Naive B cell (primary cell): Measurements from ENCODE around the gene ZNF740. TPM values are rescaled to one million over a fixed set of nuclear protein-coding genes. Genes with fewer than 3 reads are reported as not detected.
"Not testable (repeated sequence)": the region's sequence is repeated elsewhere in the genome, so short reads cannot be mapped to it uniquely, and the experiment has no call there.

Source experiments
- ATAC-seq, 2 donors: fragments of 150-1000 bp; cut with Tn5 transposase; 2 replicates each; pipeline ENCODE4 v1.10.0; 2021; ENCODE audit warnings: low read depth in 2 of 2, mild to moderate bottlenecking in 2 of 2, moderate library complexity in 2 of 2
- DNase-seq: peaks from one replicate; pipeline ENCODE4 v3.0.0; 2022
- H3K27ac Mint-ChIP-seq, 6 donors: one replicate each; pipeline ENCODE4 v1.8.0; 2020 to 2022; ENCODE audit warnings: mild to moderate bottlenecking in 6 of 6, mixed read lengths in 6 of 6, moderate library complexity in 5 of 6, inconsistent platforms in 2 of 6
- H3K27me3 Mint-ChIP-seq, 3 donors: one replicate each; pipeline ENCODE4 v1.8.0; 2021 to 2022; ENCODE audit warnings: mixed read lengths in 3 of 3, mild to moderate bottlenecking in 1 of 3
- H3K36me3 Mint-ChIP-seq, 2 donors: one replicate each; pipeline ENCODE4 v1.8.0; 2020 to 2022; ENCODE audit warnings: mixed read lengths in 2 of 2, inconsistent platforms in 1 of 2, mild to moderate bottlenecking in 1 of 2
- H3K4me1 Mint-ChIP-seq, 3 donors: one replicate each; pipeline ENCODE4 v1.8.0; 2020 to 2022; ENCODE audit warnings: mixed read lengths in 3 of 3, inconsistent platforms in 1 of 3, mild to moderate bottlenecking in 1 of 3, moderate library complexity in 1 of 3
- H3K4me3 Mint-ChIP-seq, 8 donors: one replicate each; pipeline ENCODE4 v1.8.0; 2020 to 2022; ENCODE audit warnings: mild to moderate bottlenecking in 8 of 8, mixed read lengths in 8 of 8, moderate library complexity in 8 of 8, inconsistent platforms in 2 of 8
- H3K9me3 Mint-ChIP-seq, 7 donors: one replicate each; pipeline ENCODE4 v1.8.0; 2020 to 2022; ENCODE audit warnings: mixed read lengths in 7 of 7, mild to moderate bottlenecking in 5 of 7, inconsistent platforms in 2 of 7, moderate library complexity in 1 of 7
- polyA plus RNA-seq, 6 donors: library from polyadenylated mRNA; unstranded; fragments of 300-500 nt; fragmentation: Illumina TruSeq; gene quantifications; one replicate each; pipeline ENCODE4 v1.2.3, GENCODE V29; 2021; ENCODE audit warnings: low read depth in 6 of 6

ZNF740 gene
- polyA plus RNA-seq, 6 donors from 2014 or later = 1.8 to 6.0 (median 4.2) TPM

DNA sequence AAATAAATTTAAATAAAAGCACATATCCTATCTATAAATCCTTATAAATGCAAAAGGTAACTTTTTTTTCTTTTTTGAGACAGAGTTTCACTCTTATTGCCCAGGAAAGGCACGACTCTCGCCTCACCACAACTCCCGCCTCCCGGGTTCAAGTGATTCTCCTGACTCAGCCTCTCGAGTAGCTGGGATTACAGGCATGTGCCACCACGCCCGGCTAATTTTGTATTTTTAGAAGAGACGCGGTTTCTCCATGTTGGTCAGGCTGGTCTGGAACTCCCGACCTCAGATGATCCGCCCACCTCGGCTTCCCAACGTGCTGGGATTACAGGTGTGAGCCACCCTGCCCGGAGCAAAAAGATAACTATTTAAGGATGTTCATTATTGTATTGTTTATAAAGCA lies 1.7 kb upstream of the ZNF740 start:
- peak overlapping the region in 3 of 6 donors; percentile 82 to 98 (median 92) for H3K27ac Mint-ChIP-seq
- not testable (repeated sequence) for DNase-seq, H3K9me3 Mint-ChIP-seq, H3K36me3 Mint-ChIP-seq, ATAC-seq, H3K27me3 Mint-ChIP-seq
- H3K4me1 Mint-ChIP-seq = peaks cover 38 to 43% (median 39%) of the 10 kb centered on the region in 3 donors
- peak overlapping the region in 7 of 8 donors; percentile 74 to 97 (median 95) for H3K4me3 Mint-ChIP-seq

DNA sequence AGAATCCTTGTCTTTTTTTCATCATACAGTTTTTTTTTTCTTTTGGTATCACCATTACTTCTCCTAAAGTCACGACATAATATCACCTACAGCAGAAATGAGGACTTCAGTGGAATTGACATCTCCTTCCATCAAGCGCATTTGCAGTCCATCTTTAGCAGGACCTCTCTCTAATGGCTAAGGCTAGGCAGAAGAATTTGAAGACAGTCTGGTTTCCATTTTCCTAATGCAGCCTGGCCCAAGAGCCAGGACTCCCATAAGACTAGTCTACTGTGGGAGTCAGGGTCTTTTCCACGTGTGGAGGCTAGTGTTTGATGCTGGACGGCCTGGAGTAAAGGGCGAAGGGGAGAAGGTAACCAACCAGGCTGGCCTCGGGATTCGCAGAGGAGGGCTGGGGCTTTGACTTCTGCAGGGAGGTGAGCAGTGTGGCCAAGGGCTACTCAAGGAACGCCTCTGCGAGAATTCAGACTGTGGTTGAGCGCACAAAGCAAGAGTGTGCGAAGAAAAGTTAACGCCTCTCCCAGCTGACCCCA lies 769 bp upstream of the ZNF740 start:
- no peaks in the 10 kb centered on the region for H3K27me3 Mint-ChIP-seq
- H3K27ac Mint-ChIP-seq = peak overlapping the region; percentile 92 to 98 (median 96)
- DNase-seq = no peak
- peak overlapping the region; percentile 88 to 97 (median 96) for H3K4me3 Mint-ChIP-seq
- H3K36me3 Mint-ChIP-seq = peaks cover 0 to 8% of the 10 kb centered on the region in 2 donors
- H3K9me3 Mint-ChIP-seq = no peaks in the 10 kb centered on the region
- peak; percentile 0 to 1 for ATAC-seq
- H3K4me1 Mint-ChIP-seq = peaks cover 43 to 46% (median 44%) of the 10 kb centered on the region in 3 donors

DNA sequence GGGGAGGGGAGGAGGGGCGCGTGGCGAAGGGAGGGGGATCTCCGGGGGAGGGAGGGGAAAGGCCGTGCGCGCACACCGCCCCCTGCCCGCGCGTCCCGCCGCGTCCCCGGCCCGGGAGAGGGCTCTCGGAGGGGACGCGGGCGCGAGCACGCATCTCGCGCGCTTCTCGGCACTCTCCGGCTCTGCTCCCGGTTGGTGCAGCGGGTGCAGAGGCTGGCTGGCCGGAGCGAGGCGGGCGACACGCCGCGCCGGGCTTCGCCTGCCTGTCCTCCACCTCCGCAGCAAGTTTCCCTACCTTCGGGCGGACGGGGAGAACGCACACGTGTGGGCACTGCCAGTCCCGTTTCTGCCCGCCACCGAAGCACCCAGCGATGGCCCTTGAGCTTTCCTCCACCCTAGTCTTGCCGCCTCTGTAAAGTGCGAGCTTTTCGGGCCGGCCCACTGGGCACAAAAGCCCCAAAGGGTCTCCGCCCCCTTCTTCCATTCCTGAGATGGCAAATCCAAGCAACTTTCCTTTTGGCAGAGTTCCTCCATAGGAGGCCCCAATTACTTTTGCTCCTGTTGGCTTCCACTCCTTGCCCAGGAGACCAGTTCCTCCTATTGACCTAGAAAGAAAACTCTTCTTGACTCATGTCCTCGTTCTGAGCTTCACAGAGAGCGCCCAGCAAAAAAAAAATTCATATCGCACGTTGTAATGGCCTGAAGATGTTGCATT lies 566 bp downstream of the ZNF740 start:
- peak overlapping the region; percentile 57 to 98 (median 94) for H3K27ac Mint-ChIP-seq
- H3K4me3 Mint-ChIP-seq = peak overlapping the region; percentile 91 to 97 (median 96)
- H3K4me1 Mint-ChIP-seq = peaks cover 45 to 59% (median 52%) of the 10 kb centered on the region in 3 donors
- DNase-seq = peak; percentile 74
- H3K9me3 Mint-ChIP-seq = no peaks in the 10 kb centered on the region
- ATAC-seq = peak; percentile 48 to 52
- H3K36me3 Mint-ChIP-seq = peaks cover 4 to 9% of the 10 kb centered on the region in 2 donors
- H3K27me3 Mint-ChIP-seq = no peaks in the 10 kb centered on the region

DNA sequence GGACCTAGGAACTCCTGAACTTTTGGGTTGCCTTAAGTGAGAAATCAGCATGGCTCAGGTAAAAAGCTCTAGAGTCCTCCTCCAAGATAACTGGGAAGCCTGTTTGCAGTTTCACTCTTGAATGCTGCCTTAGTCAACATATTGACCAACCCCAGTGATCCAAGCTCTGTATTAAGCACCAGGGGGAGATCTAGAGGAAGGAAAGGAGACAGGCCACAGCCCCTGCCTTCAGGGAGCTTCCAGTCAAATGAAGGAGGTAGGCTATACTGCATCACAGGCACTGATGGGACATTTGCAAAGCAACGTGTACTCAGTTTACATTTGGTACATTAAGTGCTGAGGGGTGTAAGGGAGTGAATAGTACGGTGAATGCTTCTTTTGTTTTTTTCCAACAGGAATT lies 1.4 kb downstream of the ZNF740 start:
- ATAC-seq (no peak), DNase-seq (no peak)
- Mint-ChIP-seq H3K4me3 (peak overlapping the region; percentile 91 to 97 (median 96)), H3K27me3 (no peaks in the 10 kb centered on the region), H3K36me3 (peaks cover 12 to 18% of the 10 kb centered on the region in 2 donors), H3K4me1 (peaks cover 45 to 60% (median 57%) of the 10 kb centered on the region in 3 donors), H3K9me3 (no peaks in the 10 kb centered on the region), H3K27ac (peak overlapping the region in 4 of 6 donors; percentile 53 to 92 (median 80))

DNA sequence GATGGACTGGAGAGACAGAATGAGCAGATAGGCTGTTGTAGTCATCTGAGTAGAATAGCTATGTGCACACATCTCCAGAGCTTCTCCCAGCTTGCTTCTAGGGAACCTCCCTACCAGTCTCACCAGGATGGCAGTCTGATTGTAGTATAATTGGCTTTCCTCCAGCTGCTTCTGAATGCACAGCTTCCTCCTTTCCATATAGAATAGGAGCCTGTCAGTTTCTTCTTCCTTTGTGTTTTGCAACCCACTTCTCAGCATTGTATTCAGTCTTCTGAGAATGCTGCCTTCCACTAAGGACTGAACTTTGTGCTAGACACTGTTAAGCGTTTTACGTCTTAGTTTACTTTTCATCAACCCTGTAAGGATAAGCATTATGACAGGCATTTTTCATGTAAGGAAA lies 2.4 kb downstream of the ZNF740 start:
- ATAC-seq = no peak
- peaks cover 45 to 62% (median 57%) of the 10 kb centered on the region in 3 donors for H3K4me1 Mint-ChIP-seq
- H3K27ac Mint-ChIP-seq = peak overlapping the region in 1 of 6 donors; percentile 92
- no peak for DNase-seq
- peak overlapping the region in 7 of 8 donors; percentile 6 to 97 (median 95) for H3K4me3 Mint-ChIP-seq
- no peaks in the 10 kb centered on the region for H3K27me3 Mint-ChIP-seq
- no peaks in the 10 kb centered on the region for H3K9me3 Mint-ChIP-seq
- H3K36me3 Mint-ChIP-seq = peaks cover 19% of the 10 kb centered on the region in 2 donors

DNA sequence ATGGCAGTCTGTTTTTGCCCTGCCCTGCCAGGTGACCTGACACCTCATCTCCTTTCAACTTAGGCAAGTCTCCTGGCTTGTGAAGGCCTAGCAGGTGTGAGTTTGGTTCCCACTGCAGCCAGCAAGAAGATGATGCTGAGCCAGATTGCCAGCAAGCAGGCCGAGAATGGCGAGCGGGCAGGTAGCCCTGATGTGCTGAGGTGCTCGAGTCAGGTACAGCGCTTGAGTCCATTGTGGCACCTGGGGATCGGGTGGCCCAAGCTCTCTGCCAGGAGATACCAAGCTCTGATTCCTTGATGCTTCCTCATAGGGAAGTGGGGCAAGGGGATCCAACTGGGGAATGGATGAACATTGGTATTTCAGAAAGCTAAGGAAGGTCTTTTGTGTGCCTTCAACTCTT lies 4.3 kb downstream of the ZNF740 start:
- no peaks in the 10 kb centered on the region for H3K9me3 Mint-ChIP-seq
- ATAC-seq = no peak
- DNase-seq = no peak
- H3K27ac Mint-ChIP-seq = peak overlapping the region in 3 of 6 donors; percentile 16 to 62 (median 54)
- H3K4me3 Mint-ChIP-seq = peak overlapping the region in 1 of 8 donors; percentile 47
- peaks cover 37 to 51% (median 47%) of the 10 kb centered on the region in 3 donors for H3K4me1 Mint-ChIP-seq
- no peaks in the 10 kb centered on the region for H3K27me3 Mint-ChIP-seq
- H3K36me3 Mint-ChIP-seq = peaks cover 19% of the 10 kb centered on the region in 2 donors

DNA sequence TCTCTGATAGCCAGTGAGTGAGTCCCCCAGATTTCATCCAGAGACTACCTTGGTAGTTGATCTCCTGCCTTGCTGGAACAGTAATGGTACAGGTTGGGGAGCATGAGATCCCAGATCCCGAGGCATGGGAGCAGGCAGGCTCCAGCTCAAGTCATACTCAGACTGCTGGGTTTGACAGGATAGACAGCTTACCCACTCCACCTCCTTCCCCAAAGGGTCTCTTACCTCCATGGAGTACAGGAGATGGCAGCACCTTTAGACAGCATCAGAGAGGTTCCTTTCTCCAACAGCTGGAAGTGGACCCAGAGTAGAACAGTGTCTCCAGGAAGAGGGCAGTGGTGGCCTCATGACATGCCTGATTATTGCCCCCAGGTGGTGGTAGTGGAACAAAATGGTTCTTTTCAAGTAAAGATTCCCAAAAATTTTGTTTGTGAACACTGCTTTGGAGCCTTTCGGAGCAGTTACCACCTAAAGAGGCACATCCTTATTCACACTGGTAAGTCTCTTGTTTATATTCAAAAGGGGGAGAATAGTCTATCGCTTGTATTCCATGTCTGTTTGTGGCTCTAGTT lies 5.1 kb downstream of the ZNF740 start:
- Mint-ChIP-seq H3K36me3 (peaks cover 19% of the 10 kb centered on the region in 2 donors), H3K4me1 (peaks cover 35 to 53% (median 39%) of the 10 kb centered on the region in 3 donors), H3K27ac (peak overlapping the region in 1 of 6 donors; percentile 71), H3K9me3 (no peaks in the 10 kb centered on the region), H3K4me3 (peak overlapping the region in 1 of 8 donors; percentile 25), H3K27me3 (no peaks in the 10 kb centered on the region)
- no peak for ATAC-seq
- no peak for DNase-seq

DNA sequence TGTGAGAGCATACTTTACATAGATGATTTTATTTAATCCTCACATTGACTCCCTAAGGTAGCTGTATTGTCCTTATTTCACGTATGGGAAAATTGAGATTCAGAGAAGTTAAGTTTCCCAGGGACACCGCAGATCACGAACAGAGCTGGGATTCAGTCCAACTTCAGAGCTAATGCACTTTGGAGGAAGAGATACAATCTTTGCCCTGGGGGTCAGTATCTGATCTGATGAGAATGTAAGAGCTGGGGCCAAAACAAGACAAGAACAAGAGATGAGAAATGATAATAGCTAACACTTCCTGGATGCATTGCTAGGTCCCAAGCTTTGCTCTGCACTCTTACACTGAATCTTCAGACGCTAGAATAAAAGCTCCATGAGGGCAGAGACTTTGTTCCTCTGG lies 6.2 kb downstream of the ZNF740 start:
- no peaks in the 10 kb centered on the region for H3K27me3 Mint-ChIP-seq
- peaks cover 19% of the 10 kb centered on the region in 2 donors for H3K36me3 Mint-ChIP-seq
- H3K27ac Mint-ChIP-seq = peak overlapping the region in 2 of 6 donors; percentile 49 to 57
- H3K9me3 Mint-ChIP-seq = no peaks in the 10 kb centered on the region
- H3K4me1 Mint-ChIP-seq = peaks cover 28 to 51% (median 31%) of the 10 kb centered on the region in 3 donors
- ATAC-seq = no peak
- H3K4me3 Mint-ChIP-seq = no peak overlapping the region
- no peak for DNase-seq

DNA sequence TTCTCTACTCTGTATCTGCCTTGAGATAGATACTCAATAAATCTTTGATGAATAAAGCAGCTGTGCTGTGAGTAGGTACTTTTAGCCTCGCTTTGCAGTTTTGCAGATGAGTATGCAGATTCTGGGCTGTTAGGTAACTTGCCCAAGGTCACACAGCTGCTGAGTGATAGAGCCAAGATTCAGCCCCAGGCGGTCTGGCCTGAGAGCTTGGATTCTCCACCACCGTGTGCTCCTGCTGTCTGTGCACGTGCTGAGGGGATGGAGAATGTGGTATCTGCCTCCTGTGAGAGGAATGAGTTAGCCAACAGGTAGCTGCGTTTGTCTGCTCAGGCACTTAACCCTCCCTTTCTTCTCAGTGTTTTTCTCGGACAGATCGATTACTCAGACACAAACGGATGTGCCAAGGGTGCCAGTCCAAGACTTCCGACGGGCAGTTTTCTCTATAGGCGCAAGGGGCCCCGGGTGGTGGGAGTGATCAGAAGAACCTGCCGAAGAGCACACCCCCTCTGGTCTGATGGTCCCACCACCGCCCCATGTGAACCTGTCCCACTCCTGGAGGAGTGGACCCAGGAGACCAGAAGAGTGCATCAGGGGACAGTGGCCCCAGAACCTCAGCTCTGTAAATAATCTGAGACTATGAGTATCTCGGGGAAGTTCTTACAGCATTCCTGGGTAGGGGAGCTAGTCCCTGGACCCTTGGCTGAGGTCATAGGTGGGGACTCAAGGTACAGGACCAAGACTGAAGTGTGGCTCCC lies 6.8 kb downstream of the ZNF740 start:
- Mint-ChIP-seq H3K4me1 (peaks cover 23 to 45% (median 26%) of the 10 kb centered on the region in 3 donors), H3K4me3 (no peak overlapping the region), H3K36me3 (peaks cover 17 to 19% of the 10 kb centered on the region in 2 donors), H3K27me3 (no peaks in the 10 kb centered on the region), H3K27ac (peak overlapping the region in 2 of 6 donors; percentile 31 to 56), H3K9me3 (no peaks in the 10 kb centered on the region)
- DNase-seq (no peak), ATAC-seq (no peak)

DNA sequence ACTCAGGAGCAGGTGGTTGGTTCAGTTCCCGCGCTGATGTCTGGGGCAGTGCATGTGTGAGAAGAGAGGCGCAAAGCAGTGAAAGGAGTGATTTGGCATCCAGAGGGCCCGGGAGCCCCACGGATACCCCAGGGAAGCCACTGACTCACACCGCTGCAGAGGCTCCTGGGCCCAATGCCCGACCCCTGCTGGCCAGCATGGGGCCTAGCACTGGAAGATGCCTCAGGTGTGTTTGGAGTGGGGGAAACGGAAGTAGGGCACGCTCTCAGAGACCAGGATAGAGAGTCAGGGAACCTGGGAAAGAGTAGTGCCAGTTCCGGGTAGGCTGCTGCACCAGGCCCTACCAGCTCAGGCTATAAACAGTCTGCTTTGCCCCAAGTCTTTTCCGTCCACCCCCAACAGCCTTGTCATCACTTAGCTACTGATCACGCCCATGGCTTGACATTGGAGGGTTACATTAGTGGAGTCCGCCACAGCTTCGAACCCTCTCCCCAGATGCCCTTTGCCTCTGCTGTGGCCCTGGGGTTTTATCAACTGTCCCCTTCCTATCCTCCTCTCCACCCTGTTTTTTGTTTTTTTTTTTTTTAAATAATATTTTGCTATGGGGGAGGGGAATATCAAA lies 9.7 kb downstream of the ZNF740 start:
- ATAC-seq = peak; percentile 81 to 82
- Mint-ChIP-seq H3K9me3 (no peaks in the 10 kb centered on the region), H3K4me1 (peaks cover 4 to 22% (median 19%) of the 10 kb centered on the region in 3 donors), H3K27me3 (no peaks in the 10 kb centered on the region), H3K4me3 (peak overlapping the region in 2 of 8 donors; percentile 15 to 31), H3K27ac (no peak overlapping the region), H3K36me3 (peaks cover 19 to 22% of the 10 kb centered on the region in 2 donors)
- DNase-seq = no peak

DNA sequence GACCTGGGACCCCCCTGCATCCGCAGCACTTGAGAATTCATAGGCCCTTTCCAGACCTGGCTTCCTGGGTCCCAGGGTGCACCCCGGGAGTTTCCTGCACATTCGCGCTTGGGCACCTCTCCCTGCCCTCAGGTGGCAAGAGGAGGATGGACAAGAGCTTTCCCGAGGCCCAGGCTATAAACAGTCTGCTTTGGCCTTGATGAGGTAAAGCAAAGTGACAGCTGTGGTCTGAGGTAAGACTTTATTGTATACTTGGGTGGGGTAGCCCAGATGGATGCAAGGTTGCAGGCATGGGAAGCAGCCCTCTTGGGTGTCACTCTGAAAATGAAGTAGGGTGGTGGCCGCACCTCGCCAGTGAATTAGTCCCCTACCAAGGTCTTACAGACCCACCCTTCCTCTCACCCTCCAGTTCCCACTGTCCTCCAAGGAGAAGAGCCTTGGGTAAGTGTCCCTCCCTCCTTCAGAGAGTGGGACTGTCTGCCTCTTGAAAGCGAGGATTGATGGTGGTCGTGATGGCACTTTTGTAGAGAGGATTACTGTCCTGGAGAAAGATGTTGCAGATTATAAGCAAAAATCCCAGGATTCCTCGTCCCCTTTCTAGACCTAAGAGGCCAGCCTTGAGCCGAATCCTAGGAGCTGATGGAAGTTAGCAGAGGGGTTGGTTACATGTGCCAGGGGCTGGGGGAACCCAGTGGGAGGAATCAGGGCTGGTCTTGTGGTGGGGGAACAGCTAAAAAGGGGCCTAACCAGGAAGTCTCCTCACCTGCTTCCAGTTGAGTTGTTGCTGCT lies 10.8 kb downstream of the ZNF740 start:
- Mint-ChIP-seq H3K36me3 (peaks cover 13 to 27% of the 10 kb centered on the region in 2 donors), H3K27ac (no peak overlapping the region), H3K4me1 (peaks cover 8 to 15% (median 13%) of the 10 kb centered on the region in 3 donors), H3K9me3 (no peaks in the 10 kb centered on the region), H3K27me3 (no peaks in the 10 kb centered on the region), H3K4me3 (no peak overlapping the region)
- ATAC-seq (no peak), DNase-seq (no peak)

DNA sequence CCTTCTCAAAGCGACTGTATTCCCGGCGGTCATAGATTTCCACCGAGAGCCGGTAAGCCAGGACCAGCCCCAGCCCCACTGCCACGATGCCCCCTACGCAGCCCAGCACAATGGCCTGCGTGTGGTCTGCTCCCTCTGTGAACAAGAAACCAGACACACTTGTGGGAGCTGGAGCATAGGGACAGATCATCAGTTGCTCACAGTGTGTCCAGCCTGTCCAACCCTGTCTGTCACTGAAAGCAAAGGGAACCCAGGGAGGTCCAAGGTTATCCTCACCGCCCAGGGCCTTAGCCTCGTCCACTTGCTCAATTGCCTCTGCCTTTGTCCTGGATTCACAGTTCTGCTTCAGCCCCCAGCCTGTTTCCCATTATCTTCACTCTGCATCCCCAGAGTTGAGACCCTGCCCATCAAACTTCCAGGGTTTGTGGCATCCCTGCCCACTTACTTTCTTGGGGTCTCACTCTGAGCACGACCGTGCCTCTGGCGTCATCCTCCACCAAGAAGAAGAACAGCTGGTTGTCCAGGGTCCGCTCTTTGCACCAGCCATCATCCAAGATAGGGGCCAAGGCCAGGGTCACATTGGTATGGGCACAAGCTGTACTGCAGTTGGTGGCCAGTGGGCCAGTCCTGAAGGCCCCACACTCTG lies 11.5 kb downstream of the ZNF740 start:
- H3K9me3 Mint-ChIP-seq = no peaks in the 10 kb centered on the region
- H3K4me1 Mint-ChIP-seq = peaks cover 13 to 20% (median 14%) of the 10 kb centered on the region in 3 donors
- H3K4me3 Mint-ChIP-seq = no peak overlapping the region
- no peaks in the 10 kb centered on the region for H3K27me3 Mint-ChIP-seq
- peak overlapping the region in 1 of 6 donors; percentile 57 for H3K27ac Mint-ChIP-seq
- DNase-seq (no peak), ATAC-seq (no peak)
- H3K36me3 Mint-ChIP-seq = peaks cover 7 to 27% of the 10 kb centered on the region in 2 donors
